GM12872 (cell line): ENCODE results near the gene KCNE1.

Source experiments
- CTCF ChIP-seq: IDR thresholded peaks from 3 replicates; pipeline ENCODE4 v1.5.1; 2011; ENCODE audit warnings: low read depth, mild to moderate bottlenecking, low read length, moderate library complexity; ENCODE audit not compliant: insufficient read depth

The KCNE1 gene

GRCh38 chr21:34511787-34512455 lies at the start of gene KCNE1:
Gene KCNE1 (minus strand): TSS chr21:34512210. CDS start chr21:34449634, 62,576 bp downstream.
- TF ChIP-seq CTCF = no peak

GRCh38 chr21:34561806-34562205 lies 49.8 kb upstream of the KCNE1 start:
- TF ChIP-seq CTCF = no peak

GRCh38 chr21:34560609-34561008 lies 48.6 kb upstream of the KCNE1 start:
- TF ChIP-seq CTCF = no peak

DNA sequence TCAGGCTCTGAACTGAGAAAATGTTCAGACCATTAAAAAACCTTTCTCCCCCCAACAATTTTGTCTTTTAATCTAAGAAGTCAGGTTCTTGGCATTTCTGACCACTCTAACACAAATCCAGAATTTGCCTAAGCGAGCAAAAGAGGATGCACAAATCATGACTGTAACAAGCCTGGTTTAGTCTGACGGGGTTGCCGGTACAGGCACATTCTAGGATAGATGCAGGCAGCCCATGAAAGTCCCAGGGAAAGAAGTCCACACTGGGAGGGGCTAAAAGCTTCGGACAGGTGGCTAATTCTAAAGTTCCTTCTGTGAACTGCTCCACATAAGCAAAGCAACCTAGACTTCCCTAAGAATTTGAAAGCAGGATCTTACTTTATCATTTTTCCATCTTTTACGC lies 48.0 kb upstream of the KCNE1 start:
- no peak for TF ChIP-seq CTCF

- TF ChIP-seq CTCF = no peak
Observed at GRCh38 chr21:34559089-34559631, 47.1 kb upstream of the KCNE1 start.

DNA sequence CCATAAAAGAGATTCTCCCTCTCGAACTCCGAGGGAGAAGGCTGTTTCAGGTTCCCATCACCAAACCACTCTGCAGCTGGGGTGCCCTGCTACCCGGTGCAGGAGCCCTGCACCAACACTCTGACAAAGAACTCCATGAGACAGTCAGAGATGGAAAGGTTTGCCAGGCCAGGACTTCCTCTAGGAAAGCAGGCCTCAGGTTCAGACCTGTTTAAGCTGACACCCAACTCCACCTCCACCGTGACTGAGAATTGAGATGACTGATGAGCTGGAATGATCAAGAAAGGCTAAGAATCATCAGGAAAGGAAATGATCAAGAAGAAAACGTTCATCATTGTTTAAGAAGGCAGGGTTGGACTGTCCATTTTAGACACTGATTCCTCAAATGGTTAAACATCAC lies 46.2 kb upstream of the KCNE1 start:
- TF ChIP-seq CTCF = no peak

- TF ChIP-seq CTCF = no peak
Observed at GRCh38 chr21:34557261-34557660, 45.3 kb upstream of the KCNE1 start.
